Stimulated activated CD4-positive, alpha-beta T cell treated with anti-CD3 and anti-CD28 coated beads, Interleukin-15, amount 100 ng/mL, for 1 hour (primary cell): Measurements from ENCODE around the gene BRAP.
"Not testable (repeated sequence)": the region's sequence is repeated elsewhere in the genome, so short reads cannot be mapped to it uniquely, and the experiment has no call there.

Experiments used
- DNase-seq, 2 donors: peaks; one replicate each; pipeline ENCODE4 v3.0.0-alpha.2; 2020; ENCODE audit warnings: low read depth in 1 of 2, low spot score in 1 of 2

Gene BRAP

GRCh38 chr12:111624540-111624939, 61.2 kb downstream of the BRAP start:
- DNase-seq = no peak

- DNase-seq = not testable (repeated sequence)
Measured at GRCh38 chr12:111617841-111618240, 67.9 kb downstream of the BRAP start.

- DNase-seq = no peak
Measured at GRCh38 chr12:111616177-111616623, 69.6 kb downstream of the BRAP start.

GRCh38 chr12:111607239-111607638, 78.5 kb downstream of the BRAP start:
- no peak for DNase-seq

GRCh38 chr12:111606767-111607230, 79.0 kb downstream of the BRAP start:
- DNase-seq = no peak

- DNase-seq = no peak
Measured at GRCh38 chr12:111605911-111606766, 79.6 kb downstream of the BRAP start.

GRCh38 chr12:111602857-111603256, 82.9 kb downstream of the BRAP start:
- DNase-seq = not testable (repeated sequence)

DNA sequence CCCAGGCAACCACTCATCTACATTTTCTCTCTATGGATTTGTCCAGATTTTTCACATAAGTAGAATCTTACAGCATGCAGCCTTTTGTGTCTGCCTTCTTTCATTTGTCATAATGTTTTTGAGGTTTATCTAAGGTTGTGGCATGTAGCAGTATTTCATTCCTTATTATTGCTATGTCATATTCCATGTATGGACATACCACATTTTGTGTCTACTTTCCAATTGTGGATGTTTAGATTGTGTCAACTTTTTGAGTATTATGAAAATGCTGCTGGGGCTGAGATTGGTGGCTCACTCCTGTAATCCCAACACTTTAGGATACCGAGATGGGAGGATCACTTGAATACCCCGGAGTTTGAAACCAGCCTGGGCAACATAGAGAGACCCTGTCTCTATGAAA, 83.4 kb downstream of the BRAP start:
- DNase-seq = no peak

GRCh38 chr12:111600986-111601385, 84.8 kb downstream of the BRAP start:
- DNase-seq = not testable (repeated sequence)

GRCh38 chr12:111600205-111600642, 85.5 kb downstream of the BRAP start:
- DNase-seq = no peak

- DNase-seq = peak; percentile 77 to 78
Measured at GRCh38 chr12:111599453-111600204, 86.1 kb downstream of the BRAP start.

- DNase-seq = peak in 1 of 2 donors; percentile 58
Measured at GRCh38 chr12:111598637-111599452, 86.9 kb downstream of the BRAP start, which contains the start of gene ATXN2. ATXN2 (minus strand) TSS chr12:111599315; CDS start chr12:111599034, 281 bp downstream.

- peak in 1 of 2 donors; percentile 6 for DNase-seq
Measured at GRCh38 chr12:111597831-111598636, 87.7 kb downstream of the BRAP start.

DNA sequence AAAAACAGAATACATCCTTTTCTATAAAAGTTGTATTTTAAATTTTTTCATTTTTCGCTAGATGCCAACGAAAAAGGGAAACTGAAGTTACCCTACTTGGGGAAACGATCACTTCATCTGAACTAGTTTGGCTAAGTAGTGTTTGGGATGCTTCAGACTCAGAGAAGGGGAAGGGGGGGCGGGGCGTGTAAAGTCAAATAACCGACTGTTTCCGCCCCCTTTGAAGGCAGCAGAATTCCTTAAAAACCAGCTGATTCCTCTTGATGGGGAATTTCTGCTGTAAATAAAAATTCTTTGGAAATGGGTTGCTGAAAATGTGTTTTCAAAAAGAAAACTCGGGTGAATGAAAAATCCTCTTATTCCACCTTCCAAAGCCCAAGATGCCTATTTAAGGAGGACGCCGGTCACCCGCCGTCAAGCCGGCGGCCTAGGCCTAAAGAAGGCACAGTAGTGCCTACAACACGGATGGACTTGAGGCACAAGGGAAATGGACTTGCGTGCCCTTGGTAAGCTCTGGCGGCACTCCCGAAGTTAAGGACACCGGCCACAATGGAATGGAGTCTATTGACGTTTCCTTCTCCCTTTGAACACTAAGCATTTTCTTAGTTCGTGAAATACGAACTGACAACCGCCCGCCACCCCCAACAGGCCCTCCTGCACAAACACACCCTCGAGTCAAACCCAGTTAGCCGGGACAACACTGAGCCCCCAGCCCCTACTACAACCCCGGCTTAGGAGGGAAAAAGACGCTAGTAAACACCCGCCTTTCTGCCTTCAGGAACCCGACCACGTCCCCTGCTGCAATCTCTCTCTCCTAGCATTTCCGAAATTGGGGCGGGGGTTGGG, 88.5 kb downstream of the BRAP start:
- peak; percentile 2 to 5 for DNase-seq

DNA sequence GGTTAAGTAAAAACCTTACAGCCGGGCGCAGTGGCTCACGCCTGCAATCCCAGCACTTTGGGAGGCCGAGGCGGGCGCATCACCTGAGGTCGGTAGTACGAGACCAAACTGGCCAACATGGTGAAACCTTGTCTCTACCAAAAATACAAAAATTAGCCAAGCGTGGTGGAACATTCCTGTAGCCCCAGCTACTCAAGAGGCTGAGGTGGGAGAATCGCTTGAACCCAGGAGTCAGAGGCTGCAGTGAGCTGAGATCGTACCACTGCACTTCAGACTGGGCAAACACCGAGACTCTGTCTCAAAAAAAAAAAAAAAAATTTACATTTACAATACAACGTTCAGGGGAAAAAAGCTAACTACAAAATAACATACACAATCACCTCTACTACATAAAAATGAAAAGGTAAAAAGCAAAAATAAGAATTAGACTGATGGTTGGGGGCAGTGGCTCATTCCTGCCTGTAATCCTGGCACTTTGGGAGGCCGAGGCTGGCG, 90.4 kb downstream of the BRAP start:
- not testable (repeated sequence) for DNase-seq
